ENCODE data around the gene TDRD15. TPM values are rescaled to one million over a fixed set of nuclear protein-coding genes. Genes with fewer than 3 reads are reported as not detected.
A peak's percentile ranks its signal among the peaks of the same experiment; 100 is the strongest.

Gene TDRD15
- total and polyA plus RNA-seq, 4 donors, result 0.09 to 0.75 (median 0.42) TPM

- Histone ChIP-seq H3K4me3 (ENCODE audit: low read depth in 1 of 3, low read length in 3 of 3) (no peak overlapping the region), H3K9ac (ENCODE audit: low read depth in 1 of 2, low read length in 2 of 2) (peak overlapping the region in 1 of 2 donors; percentile 82), H3K27me3 (ENCODE audit: control insufficient read depth in 4 of 4, insufficient read depth in 4 of 4, low read length in 3 of 4) (no peaks in the 10 kb centered on the region), H3K27ac (ENCODE audit: low read depth in 1 of 2, low read length in 2 of 2) (peak overlapping the region; percentile 83 to 84), H3K4me1 (ENCODE audit: control insufficient read depth in 4 of 4, insufficient read depth in 4 of 4, low read length in 3 of 4) (peaks cover 2 to 29% (median 17%) of the 10 kb centered on the region in 4 donors), H3K36me3 (ENCODE audit: control insufficient read depth in 4 of 4, insufficient read depth in 3 of 4, low read depth in 1 of 4, low read length in 3 of 4) (no peaks in the 10 kb centered on the region), H3K9me3 (ENCODE audit: control insufficient read depth in 4 of 4, low read length in 3 of 4) (no peaks in the 10 kb centered on the region)
- TF ChIP-seq TAF1 (conservative IDR thresholded peaks at IDR 0.05) (peak; percentile 85), FOXA2 (IDR thresholded peaks at IDR 0.05) (peak; percentile 63), HNF4G (IDR thresholded peaks at IDR 0.05) (peak; percentile 78), FOXA1 (IDR thresholded peaks at IDR 0.05) (peak; percentile 69), EGR1 (IDR thresholded peaks at IDR 0.05; ENCODE audit: low read depth in 2 of 2) (peak in 1 of 2 donors; percentile 60), HNF4A (conservative IDR thresholded peaks at IDR 0.05) (peak; percentile 91 to 95), GABPA (IDR thresholded peaks at IDR 0.05 in 1 of 2, conservative IDR thresholded peaks at IDR 0.05 in 1 of 2) (peak in 1 of 2 donors; percentile 31), YY1 (IDR thresholded peaks at IDR 0.05) (peak; percentile 92), ZBTB33 (IDR thresholded peaks at IDR 0.05) (peak; percentile 83), RXRA (IDR thresholded peaks at IDR 0.05) (peak; percentile 92 to 93), JUND (IDR thresholded peaks at IDR 0.05) (peak; percentile 84 to 85), SP1 (IDR thresholded peaks at IDR 0.05) (peak; percentile 91), RAD21 (IDR thresholded peaks at IDR 0.05) (peak; percentile 50 to 71), NR2F2 (IDR thresholded peaks at IDR 0.05) (peak; percentile 71), ATF3 (IDR thresholded peaks at IDR 0.05) (peak; percentile 73)
- TF ChIP-seq, protein P1, sequence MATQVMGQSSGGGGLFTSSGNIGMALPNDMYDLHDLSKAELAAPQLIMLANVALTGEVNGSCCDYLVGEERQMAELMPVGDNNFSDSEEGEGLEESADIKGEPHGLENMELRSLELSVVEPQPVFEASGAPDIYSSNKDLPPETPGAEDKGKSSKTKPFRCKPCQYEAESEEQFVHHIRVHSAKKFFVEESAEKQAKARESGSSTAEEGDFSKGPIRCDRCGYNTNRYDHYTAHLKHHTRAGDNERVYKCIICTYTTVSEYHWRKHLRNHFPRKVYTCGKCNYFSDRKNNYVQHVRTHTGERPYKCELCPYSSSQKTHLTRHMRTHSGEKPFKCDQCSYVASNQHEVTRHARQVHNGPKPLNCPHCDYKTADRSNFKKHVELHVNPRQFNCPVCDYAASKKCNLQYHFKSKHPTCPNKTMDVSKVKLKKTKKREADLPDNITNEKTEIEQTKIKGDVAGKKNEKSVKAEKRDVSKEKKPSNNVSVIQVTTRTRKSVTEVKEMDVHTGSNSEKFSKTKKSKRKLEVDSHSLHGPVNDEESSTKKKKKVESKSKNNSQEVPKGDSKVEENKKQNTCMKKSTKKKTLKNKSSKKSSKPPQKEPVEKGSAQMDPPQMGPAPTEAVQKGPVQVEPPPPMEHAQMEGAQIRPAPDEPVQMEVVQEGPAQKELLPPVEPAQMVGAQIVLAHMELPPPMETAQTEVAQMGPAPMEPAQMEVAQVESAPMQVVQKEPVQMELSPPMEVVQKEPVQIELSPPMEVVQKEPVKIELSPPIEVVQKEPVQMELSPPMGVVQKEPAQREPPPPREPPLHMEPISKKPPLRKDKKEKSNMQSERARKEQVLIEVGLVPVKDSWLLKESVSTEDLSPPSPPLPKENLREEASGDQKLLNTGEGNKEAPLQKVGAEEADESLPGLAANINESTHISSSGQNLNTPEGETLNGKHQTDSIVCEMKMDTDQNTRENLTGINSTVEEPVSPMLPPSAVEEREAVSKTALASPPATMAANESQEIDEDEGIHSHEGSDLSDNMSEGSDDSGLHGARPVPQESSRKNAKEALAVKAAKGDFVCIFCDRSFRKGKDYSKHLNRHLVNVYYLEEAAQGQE (IDR thresholded peaks at IDR 0.05), result peak; percentile 83
- TF ChIP-seq, protein P2, sequence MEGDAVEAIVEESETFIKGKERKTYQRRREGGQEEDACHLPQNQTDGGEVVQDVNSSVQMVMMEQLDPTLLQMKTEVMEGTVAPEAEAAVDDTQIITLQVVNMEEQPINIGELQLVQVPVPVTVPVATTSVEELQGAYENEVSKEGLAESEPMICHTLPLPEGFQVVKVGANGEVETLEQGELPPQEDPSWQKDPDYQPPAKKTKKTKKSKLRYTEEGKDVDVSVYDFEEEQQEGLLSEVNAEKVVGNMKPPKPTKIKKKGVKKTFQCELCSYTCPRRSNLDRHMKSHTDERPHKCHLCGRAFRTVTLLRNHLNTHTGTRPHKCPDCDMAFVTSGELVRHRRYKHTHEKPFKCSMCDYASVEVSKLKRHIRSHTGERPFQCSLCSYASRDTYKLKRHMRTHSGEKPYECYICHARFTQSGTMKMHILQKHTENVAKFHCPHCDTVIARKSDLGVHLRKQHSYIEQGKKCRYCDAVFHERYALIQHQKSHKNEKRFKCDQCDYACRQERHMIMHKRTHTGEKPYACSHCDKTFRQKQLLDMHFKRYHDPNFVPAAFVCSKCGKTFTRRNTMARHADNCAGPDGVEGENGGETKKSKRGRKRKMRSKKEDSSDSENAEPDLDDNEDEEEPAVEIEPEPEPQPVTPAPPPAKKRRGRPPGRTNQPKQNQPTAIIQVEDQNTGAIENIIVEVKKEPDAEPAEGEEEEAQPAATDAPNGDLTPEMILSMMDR (IDR thresholded peaks at IDR 0.05; ENCODE audit: low read depth, low read length, missing input control), result no peak
- TF ChIP-seq, protein P3, sequence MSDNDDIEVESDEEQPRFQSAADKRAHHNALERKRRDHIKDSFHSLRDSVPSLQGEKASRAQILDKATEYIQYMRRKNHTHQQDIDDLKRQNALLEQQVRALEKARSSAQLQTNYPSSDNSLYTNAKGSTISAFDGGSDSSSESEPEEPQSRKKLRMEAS (IDR thresholded peaks at IDR 0.05), result peak; percentile 75
- no peak for DNase-seq (ENCODE audit: low spot score)
- 27% methylated on average over 3 of the region's 3 CpGs for WGBS
These were observed 31.4 kb upstream of the TDRD15 start for GRCh38 chr2:21092308-21092869.
